Renal cortex interstitium (tissue), 11 donors: Measurements from ENCODE around the gene PRDM15. TPM values are rescaled to one million over a fixed set of nuclear protein-coding genes. Genes with fewer than 3 reads are reported as not detected.
A peak's percentile ranks its signal among the peaks of the same experiment; 100 is the strongest.

Experiments used
- DNase-seq, 11 donors: peaks; one replicate each; pipeline ENCODE4 v3.0.0-alpha.2; 2013; ENCODE audit warnings: low read depth in 9 of 11, low spot score in 4 of 11; ENCODE audit errors: extremely low read depth in 1 of 11
- polyA plus RNA-seq, 3 donors: library from polyadenylated mRNA; unstranded; fragments of 120-200 nt; gene quantifications; one replicate each; pipeline ENCODE4 v1.2.1, GENCODE V29; 2013; ENCODE audit not compliant: insufficient read length in 3 of 3

The PRDM15 gene
- polyA plus RNA-seq, 3 donors: 5.9 to 8.8 (median 6.5) TPM

- no peak for DNase-seq
Observed at GRCh38 chr21:41778930-41779600, 100.1 kb downstream of the PRDM15 start.

- DNase-seq: peak in 1 of 11 donors; percentile 74
Observed at GRCh38 chr21:41777951-41778815, 101.0 kb downstream of the PRDM15 start.

GRCh38 chr21:41776778-41777177 lies 102.4 kb downstream of the PRDM15 start:
- DNase-seq: no peak

GRCh38 chr21:41775149-41775472 lies 104.0 kb downstream of the PRDM15 start:
- no peak for DNase-seq

- DNase-seq: no peak
Observed at GRCh38 chr21:41774467-41775148, 104.5 kb downstream of the PRDM15 start.

GRCh38 chr21:41772351-41773080 lies 106.6 kb downstream of the PRDM15 start:
- no peak for DNase-seq

- DNase-seq: no peak
Observed at GRCh38 chr21:41771625-41771945, 107.6 kb downstream of the PRDM15 start.

- DNase-seq: no peak
Observed at GRCh38 chr21:41770901-41771624, 108.1 kb downstream of the PRDM15 start.

- no peak for DNase-seq
Observed at GRCh38 chr21:41769933-41770332, 109.2 kb downstream of the PRDM15 start.

GRCh38 chr21:41769521-41769920 lies 109.6 kb downstream of the PRDM15 start:
- DNase-seq: no peak

GRCh38 chr21:41769111-41769510 lies 110.0 kb downstream of the PRDM15 start:
- DNase-seq: no peak

- DNase-seq: peak in 1 of 11 donors; percentile 82
Observed at GRCh38 chr21:41768437-41769042, 110.6 kb downstream of the PRDM15 start.

GRCh38 chr21:41767606-41768436 lies 111.3 kb downstream of the PRDM15 start:
- DNase-seq: no peak

- DNase-seq: peak in 1 of 11 donors; percentile 74
Observed at GRCh38 chr21:41766883-41767605, 112.1 kb downstream of the PRDM15 start, which contains the start of gene RIPK4. Gene RIPK4 (minus strand): TSS chr21:41767052. CDS start chr21:41767041, 11 bp downstream.

- DNase-seq: no peak
Observed at GRCh38 chr21:41765973-41766882, 112.9 kb downstream of the PRDM15 start.

GRCh38 chr21:41765420-41765821 lies 113.7 kb downstream of the PRDM15 start:
- no peak for DNase-seq
